WTC11 (cell line): Measurements from ENCODE around the gene CEACAM4. TPM values are rescaled to one million over a fixed set of nuclear protein-coding genes. Genes with fewer than 3 reads are reported as not detected.

ENCODE experiments used
- ATAC-seq: fragments of 200-7000 bp; cut with Tn5 transposase; 2 replicates; pipeline ENCODE4 v1.10.0; 2021; ENCODE audit warnings: mild to moderate bottlenecking, moderate library complexity
- CTCF ChIA-PET: fragments of 300-600 bp; sonication (Branson Sonifier 250); formaldehyde crosslinking; loops from one replicate; lab custom pipeline; 2021; ENCODE audit warnings: antibody characterized with exemption; lab: Charles Lee
- POLR2A ChIA-PET: fragments of 350-600 bp; sonication (Branson Sonifier 250); formaldehyde crosslinking; loops from one replicate; lab custom pipeline; 2021; ENCODE audit warnings: antibody characterized with exemption; lab: Charles Lee
- DNase-seq: peaks from one replicate; pipeline ENCODE4 v3.0.0; 2021; ENCODE audit warnings: low spot score
- H3K27ac Mint-ChIP-seq: 2 replicates; pipeline ENCODE4 v1.8.0; 2021; ENCODE audit warnings: mixed read lengths
- H3K27me3 Mint-ChIP-seq: 2 replicates; pipeline ENCODE4 v1.8.0; 2021; ENCODE audit warnings: low read depth, mild to moderate bottlenecking, moderate library complexity, mixed read lengths
- H3K36me3 Mint-ChIP-seq: 2 replicates; pipeline ENCODE4 v1.8.0; 2021; ENCODE audit warnings: mixed read lengths
- H3K4me1 Mint-ChIP-seq: 2 replicates; pipeline ENCODE4 v1.8.0; 2022; ENCODE audit warnings: mixed read lengths
- H3K4me3 Mint-ChIP-seq: 2 replicates; pipeline ENCODE4 v1.8.0; 2021; ENCODE audit warnings: mild to moderate bottlenecking, moderate library complexity, mixed read lengths
- H3K9me3 Mint-ChIP-seq: 2 replicates; pipeline ENCODE4 v1.8.0; 2021; ENCODE audit warnings: mixed read lengths
- ATF3 ChIP-seq: sonication (generic); formaldehyde crosslinking; conservative IDR thresholded peaks from 2 replicates; pipeline ENCODE4 v1.8.1; 2022; ENCODE audit warnings: mild to moderate bottlenecking, missing genetic modification reagents
- CTCF ChIP-seq: fragments of 200-600 bp; IDR thresholded peaks from 2 replicates; pipeline ENCODE4 v1.8.0; 2022; ENCODE audit warnings: antibody characterized with exemption
- ESRRA ChIP-seq: sonication (generic); formaldehyde crosslinking; IDR thresholded peaks from 2 replicates; pipeline ENCODE4 v1.8.1; 2022; ENCODE audit warnings: mild to moderate bottlenecking, missing genetic modification reagents, borderline replicate concordance
- FOXK1 ChIP-seq: sonication (generic); formaldehyde crosslinking; IDR thresholded peaks from 2 replicates; pipeline ENCODE4 v1.8.0; 2022; ENCODE audit warnings: mild to moderate bottlenecking, moderate library complexity, missing genetic modification reagents
- GRHL2 ChIP-seq: fragments of 250-450 bp; sonication (Bioruptor Pico); IDR thresholded peaks from 2 replicates; pipeline ENCODE4 v1.8.0; 2022; ENCODE audit warnings: mild to moderate bottlenecking, moderate library complexity; ENCODE audit not compliant: insufficient replicate concordance, severe bottlenecking
- JAZF1 ChIP-seq: fragments of 250-450 bp; sonication (Bioruptor Pico); IDR thresholded peaks from 2 replicates; pipeline ENCODE4 v1.9.0; 2021; ENCODE audit warnings: moderate library complexity, mild to moderate bottlenecking, inconsistent platforms
- MXD4 ChIP-seq: fragments of 250-450 bp; sonication (Bioruptor Pico); IDR thresholded peaks from 2 replicates; pipeline ENCODE4 v1.8.0; 2021; ENCODE audit warnings: mild to moderate bottlenecking, moderate library complexity, borderline replicate concordance
- NFYB ChIP-seq: sonication (generic); formaldehyde crosslinking; conservative IDR thresholded peaks from 2 replicates; pipeline ENCODE4 v1.8.0; 2022; ENCODE audit warnings: low read depth, missing genetic modification reagents
- PRDM15 ChIP-seq: sonication (generic); formaldehyde crosslinking; IDR thresholded peaks from 2 replicates; pipeline ENCODE4 v1.8.0; 2022; ENCODE audit warnings: missing genetic modification reagents
- RELA ChIP-seq: sonication (generic); formaldehyde crosslinking; IDR thresholded peaks from 2 replicates; pipeline ENCODE4 v1.8.1; 2022; ENCODE audit warnings: missing genetic modification reagents, mild to moderate bottlenecking, borderline replicate concordance
- TCF7 ChIP-seq: sonication (generic); formaldehyde crosslinking; IDR thresholded peaks from 2 replicates; pipeline ENCODE4 v1.8.0; 2022; ENCODE audit warnings: mild to moderate bottlenecking, low read depth, missing genetic modification reagents, moderate library complexity
- ZBTB43 ChIP-seq: sonication (generic); formaldehyde crosslinking; IDR thresholded peaks from 2 replicates; pipeline ENCODE4 v1.8.1; 2023; ENCODE audit warnings: mild to moderate bottlenecking, missing genetic modification reagents
- ZNF232 ChIP-seq: sonication (generic); formaldehyde crosslinking; IDR thresholded peaks from 2 replicates; pipeline ENCODE4 v1.8.0; 2022; ENCODE audit warnings: mild to moderate bottlenecking, missing genetic modification reagents
- ZNF425 ChIP-seq: fragments of 250-450 bp; sonication (Bioruptor Pico); conservative IDR thresholded peaks from 2 replicates; pipeline ENCODE4 v1.9.0; 2021; ENCODE audit warnings: mild to moderate bottlenecking
- ZNF671 ChIP-seq: fragments of 250-450 bp; sonication (Bioruptor Pico); IDR thresholded peaks from 2 replicates; pipeline ENCODE4 v1.8.0; 2021; ENCODE audit warnings: mild to moderate bottlenecking
- ZSCAN18 ChIP-seq: fragments of 250-450 bp; sonication (Bioruptor Pico); IDR thresholded peaks from 2 replicates; pipeline ENCODE4 v2.1.2; 2022; ENCODE audit warnings: mild to moderate bottlenecking, moderate library complexity
- total RNA-seq: library from RNA; stranded (reverse); gene quantifications from 3 replicates; pipeline ENCODE4 v1.2.3, GENCODE V29; 2021

Gene CEACAM4
- total RNA-seq, 1 experiment from 2014 or later, result not detected

GRCh38 chr19:41588497-41589209, 38.2 kb downstream of the CEACAM4 start (continued):
- TF ChIP-seq PRDM15, result no peak
- TF ChIP-seq TCF7 (CRISPR knock-in tag), result no peak
- TF ChIP-seq FOXK1 (CRISPR knock-in tag), result no peak
- no peak for TF ChIP-seq GRHL2 (CRISPR knock-in tag)
- TF ChIP-seq, all 79 proteins: peak for 3

GRCh38 chr19:41587838-41588210, 39.0 kb downstream of the CEACAM4 start:
- Mint-ChIP-seq H3K4me1 (no peaks in the 10 kb centered on the region), H3K27ac (no peak overlapping the region), H3K4me3 (no peak overlapping the region), H3K9me3 (peaks cover 33% of the 10 kb centered on the region), H3K36me3 (peaks cover 12% of the 10 kb centered on the region), H3K27me3 (peaks cover 61% of the 10 kb centered on the region)
- DNase-seq, result no peak
- POLR2A ChIA-PET, result interaction anchor here (0.5 kb wide), 1 partner anchor 311 kb away, joined by 3 read pairs; no protein-coding TSS in a partner anchor
- CTCF ChIA-PET, result interaction anchor here (0.6 to 1.0 kb wide), 4 partner anchors 17 to 119 kb away, joined by 3 to 6 read pairs (median 4); no protein-coding TSS in a partner anchor
- TF ChIP-seq NFYB (CRISPR knock-in tag), result no peak
- no peak for TF ChIP-seq ZBTB43 (CRISPR knock-in tag)
- no peak for TF ChIP-seq ZSCAN18 (CRISPR knock-in tag)
- TF ChIP-seq ATF3 (CRISPR knock-in tag), result no peak
- TF ChIP-seq JAZF1, result no peak
- TF ChIP-seq ZNF425 (CRISPR knock-in tag), result no peak
- no peak for TF ChIP-seq RELA
- TF ChIP-seq MXD4 (CRISPR knock-in tag), result no peak
- TF ChIP-seq ESRRA (CRISPR knock-in tag), result no peak
- TF ChIP-seq ZNF671 (CRISPR knock-in tag), result no peak
- TF ChIP-seq ZNF232 (CRISPR knock-in tag), result no peak
- no peak for TF ChIP-seq CTCF
- ATAC-seq, result no peak
